ENCODE measurements around the gene TBC1D8.

Gene TBC1D8

GRCh38 chr2:101142163-101142562, 9.0 kb downstream of the TBC1D8 start:
- Histone ChIP-seq H3K4me3 (replicated peaks; ENCODE audit: insufficient read depth, low read length) (no peak overlapping the region), H3K27ac (replicated peaks) (no peak overlapping the region), H3K27me3 (ENCODE audit: insufficient read depth, poor library complexity, severe bottlenecking) (no peaks in the 10 kb centered on the region)
- TF ChIP-seq CTCF (IDR thresholded peaks at IDR 0.05; ENCODE audit: insufficient read depth, low read length) (no peak), REST (IDR thresholded peaks at IDR 0.05; ENCODE audit: insufficient replicate concordance, low read depth) (no peak), SPI1 (IDR thresholded peaks at IDR 0.05; ENCODE audit: borderline replicate concordance, low read depth) (no peak), GABPA (IDR thresholded peaks at IDR 0.05; ENCODE audit: low read depth) (no peak), POLR2AphosphoS5 (IDR thresholded peaks at IDR 0.05; ENCODE audit: low read depth) (no peak)
- no peak for DNase-seq (ENCODE audit: low read depth in 1 of 2, low spot score in 1 of 2)

- no peak for DNase-seq (ENCODE audit: low read depth in 1 of 2, low spot score in 1 of 2)
- Histone ChIP-seq H3K27ac (replicated peaks) (no peak overlapping the region), H3K27me3 (ENCODE audit: insufficient read depth, poor library complexity, severe bottlenecking) (no peaks in the 10 kb centered on the region), H3K4me3 (replicated peaks; ENCODE audit: insufficient read depth, low read length) (no peak overlapping the region)
- TF ChIP-seq SPI1 (IDR thresholded peaks at IDR 0.05; ENCODE audit: borderline replicate concordance, low read depth) (no peak), POLR2AphosphoS5 (IDR thresholded peaks at IDR 0.05; ENCODE audit: low read depth) (no peak), CTCF (IDR thresholded peaks at IDR 0.05; ENCODE audit: insufficient read depth, low read length) (no peak), REST (IDR thresholded peaks at IDR 0.05; ENCODE audit: insufficient replicate concordance, low read depth) (no peak), GABPA (IDR thresholded peaks at IDR 0.05; ENCODE audit: low read depth) (no peak)
Observed at GRCh38 chr2:101140978-101141655, 10.1 kb downstream of the TBC1D8 start.

GRCh38 chr2:101140237-101140636, 10.9 kb downstream of the TBC1D8 start:
- TF ChIP-seq CTCF (IDR thresholded peaks at IDR 0.05; ENCODE audit: insufficient read depth, low read length) (no peak), REST (IDR thresholded peaks at IDR 0.05; ENCODE audit: insufficient replicate concordance, low read depth) (no peak), GABPA (IDR thresholded peaks at IDR 0.05; ENCODE audit: low read depth) (no peak), SPI1 (IDR thresholded peaks at IDR 0.05; ENCODE audit: borderline replicate concordance, low read depth) (no peak), POLR2AphosphoS5 (IDR thresholded peaks at IDR 0.05; ENCODE audit: low read depth) (no peak)
- H3K4me3 ChIP-seq (replicated peaks; ENCODE audit: insufficient read depth, low read length) = no peak overlapping the region
- no peaks in the 10 kb centered on the region for H3K27me3 ChIP-seq (ENCODE audit: insufficient read depth, poor library complexity, severe bottlenecking)
- no peak for DNase-seq (ENCODE audit: low read depth in 1 of 2, low spot score in 1 of 2)
- no peak overlapping the region for H3K27ac ChIP-seq (replicated peaks)

Data from HL-60 (cell line).